Loucy (cell line): ENCODE results near the gene STAT3.
"Not testable (repeated sequence)": the region's sequence is repeated elsewhere in the genome, so short reads cannot be mapped to it uniquely, and the experiment has no call there.

Experiments
- H2AFZ ChIP-seq: fragments of 200-600 bp; sonication (generic); 2 replicates; pipeline ENCODE4 v1.6.0; 2016; ENCODE audit warnings: antibody characterized with exemption, mild to moderate bottlenecking, low read length, moderate library complexity
- H3F3A ChIP-seq: fragments of 200-600 bp; 2 replicates; pipeline ENCODE4 v1.6.0; 2016; ENCODE audit warnings: antibody characterized with exemption, low read depth, mild to moderate bottlenecking
- H3K27me3 ChIP-seq: fragments of 200-600 bp; sonication (generic); 2 replicates; pipeline ENCODE4 v1.6.1; 2014; ENCODE audit warnings: low read length, mild to moderate bottlenecking; ENCODE audit not compliant: insufficient read depth, poor library complexity, severe bottlenecking
- H3K36me3 ChIP-seq: fragments of 200-600 bp; sonication (generic); 2 replicates; pipeline ENCODE4 v1.6.1; 2016; ENCODE audit warnings: low read length; ENCODE audit not compliant: insufficient read depth
- H3K4me1 ChIP-seq: fragments of 200-600 bp; sonication (generic); 2 replicates; pipeline ENCODE4 v1.5.1; 2014; ENCODE audit warnings: low read length, mild to moderate bottlenecking; ENCODE audit not compliant: insufficient read depth, poor library complexity, severe bottlenecking
- H3K4me2 ChIP-seq: fragments of 200-600 bp; sonication (generic); 2 replicates; pipeline ENCODE4 v1.6.0; 2014; ENCODE audit warnings: antibody characterized with exemption, low read length, low read depth, mild to moderate bottlenecking; ENCODE audit not compliant: poor library complexity, severe bottlenecking
- H3K4me3 ChIP-seq: fragments of 200-600 bp; sonication (generic); 2 replicates; pipeline ENCODE4 v1.5.1; 2014; ENCODE audit warnings: low read length, mild to moderate bottlenecking, mixed read lengths; ENCODE audit not compliant: poor library complexity, severe bottlenecking
- H3K79me2 ChIP-seq: fragments of 200-600 bp; sonication (generic); 2 replicates; pipeline ENCODE4 v1.6.1; 2014; ENCODE audit warnings: low read length; ENCODE audit not compliant: insufficient read depth
- H3K9ac ChIP-seq: fragments of 200-600 bp; sonication (generic); 2 replicates; pipeline ENCODE4 v1.6.0; 2014; ENCODE audit warnings: mild to moderate bottlenecking, low read depth, low read length, moderate library complexity; ENCODE audit not compliant: poor library complexity, severe bottlenecking
- H3K9me2 ChIP-seq: fragments of 200-600 bp; sonication (generic); replicated peaks from 2 replicates; pipeline ENCODE4 v1.6.1; 2016; ENCODE audit warnings: low read depth, low read length, mixed read lengths
- H3K9me3 ChIP-seq: fragments of 200-600 bp; sonication (generic); 2 replicates; pipeline ENCODE4 v1.6.1; 2014; ENCODE audit warnings: mild to moderate bottlenecking, antibody characterized with exemption, low read length, low read depth; ENCODE audit not compliant: insufficient read depth
- H4K20me1 ChIP-seq: fragments of 200-600 bp; sonication (generic); 2 replicates; pipeline ENCODE4 v1.6.0; 2014; ENCODE audit warnings: antibody characterized with exemption, low read length, mild to moderate bottlenecking; ENCODE audit not compliant: insufficient read depth, poor library complexity, severe bottlenecking
- CTCF ChIP-seq: fragments of 200-600 bp; sonication (generic); conservative IDR thresholded peaks from 2 replicates; pipeline ENCODE4 v1.5.1; 2014; ENCODE audit warnings: mild to moderate bottlenecking, antibody characterized with exemption, low read length
- EZH2phosphoT487 ChIP-seq: fragments of 200-600 bp; IDR thresholded peaks from 2 replicates; pipeline ENCODE4 v1.6.1; 2018; ENCODE audit warnings: antibody characterized with exemption, mild to moderate bottlenecking, moderate library complexity, borderline replicate concordance

The STAT3 gene

GRCh38 chr17:42421507-42422338 lies 33.5 kb upstream of the STAT3 start:
- Histone ChIP-seq H3K36me3 (no peaks in the 10 kb centered on the region), H2AFZ (no peak overlapping the region), H3K79me2 (no peaks in the 10 kb centered on the region), H3K9ac (no peak overlapping the region), H3F3A (no peaks in the 10 kb centered on the region), H3K27me3 (no peaks in the 10 kb centered on the region), H3K4me1 (no peaks in the 10 kb centered on the region), H3K4me2 (no peak overlapping the region), H3K9me2 (no peaks in the 10 kb centered on the region), H4K20me1 (no peaks in the 10 kb centered on the region), H3K9me3 (no peaks in the 10 kb centered on the region), H3K4me3 (no peak overlapping the region)
- TF ChIP-seq EZH2phosphoT487 (no peak), CTCF (no peak)

GRCh38 chr17:42421136-42421506 lies 32.9 kb upstream of the STAT3 start:
- TF ChIP-seq CTCF, result no peak
- no peak for TF ChIP-seq EZH2phosphoT487
- H3K79me2 ChIP-seq, result no peaks in the 10 kb centered on the region
- H3F3A ChIP-seq, result no peaks in the 10 kb centered on the region
- no peaks in the 10 kb centered on the region for H3K9me2 ChIP-seq
- no peaks in the 10 kb centered on the region for H3K9me3 ChIP-seq
- H3K4me2 ChIP-seq, result no peak overlapping the region
- H4K20me1 ChIP-seq, result no peaks in the 10 kb centered on the region
- H3K4me3 ChIP-seq, result no peak overlapping the region
- H3K9ac ChIP-seq, result no peak overlapping the region
- H3K27me3 ChIP-seq, result no peaks in the 10 kb centered on the region
- H2AFZ ChIP-seq, result no peak overlapping the region
- no peaks in the 10 kb centered on the region for H3K36me3 ChIP-seq
- no peaks in the 10 kb centered on the region for H3K4me1 ChIP-seq

GRCh38 chr17:42417981-42418380 lies 29.7 kb upstream of the STAT3 start:
- not testable (repeated sequence) for H3K4me3 ChIP-seq, H4K20me1 ChIP-seq, H3F3A ChIP-seq, H3K9me2 ChIP-seq, H3K36me3 ChIP-seq, H3K27me3 ChIP-seq, H3K9ac ChIP-seq, H2AFZ ChIP-seq, H3K79me2 ChIP-seq, H3K9me3 ChIP-seq, H3K4me2 ChIP-seq
- H3K4me1 ChIP-seq, result peaks cover 13% of the 10 kb centered on the region
